ENCODE data around the gene MUC13.

Gene MUC13

DNA sequence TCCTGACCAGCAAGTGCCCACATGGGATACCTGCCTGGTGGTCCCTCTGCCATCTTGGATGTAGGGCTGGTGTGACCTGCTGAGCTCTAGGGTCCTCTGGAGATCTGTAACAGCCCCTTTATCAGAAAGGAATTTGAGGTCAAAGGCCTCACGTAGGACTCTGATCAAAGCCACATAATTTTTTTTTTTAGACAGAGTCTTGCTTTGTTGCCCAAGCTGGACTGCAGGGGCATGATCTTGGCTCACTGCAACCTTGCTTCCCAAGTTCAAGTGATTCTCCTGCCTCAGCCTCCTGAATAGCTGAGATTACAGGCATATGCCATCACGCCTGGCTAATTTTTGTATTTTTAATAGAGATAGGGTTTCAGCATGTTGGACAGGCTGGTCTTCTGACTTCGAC lies 56.9 kb downstream of the MUC13 start:
- Mint-ChIP-seq H3K4me3 (no peak overlapping the region), H3K9me3 (no peaks in the 10 kb centered on the region), H3K27ac (no peak overlapping the region), H3K4me1 (peaks cover 10% of the 10 kb centered on the region), H3K36me3 (no peaks in the 10 kb centered on the region), H3K27me3 (peaks cover 2% of the 10 kb centered on the region)

DNA sequence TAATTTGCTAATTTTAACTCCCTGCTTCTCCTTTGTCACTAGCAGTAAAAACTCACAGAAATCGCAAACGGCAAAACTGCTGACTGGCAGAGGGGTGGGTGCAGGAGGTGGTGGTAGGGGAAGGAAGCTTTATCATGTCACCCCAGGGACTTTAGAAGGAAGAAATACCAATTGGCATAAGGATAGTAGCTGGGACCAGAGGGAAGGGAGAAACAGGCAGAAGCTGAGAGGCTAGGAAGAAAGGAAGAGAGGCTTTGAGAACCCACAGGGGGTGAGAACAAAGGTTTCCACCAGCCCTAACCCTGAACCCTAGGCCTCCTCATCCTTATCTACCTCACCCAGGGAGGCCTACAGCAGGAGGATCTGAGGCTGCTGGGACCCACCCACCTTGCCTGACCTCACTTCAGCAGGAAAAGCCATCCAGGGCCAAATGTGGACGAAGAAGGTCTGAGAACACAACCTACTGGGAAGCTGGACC lies 58.1 kb downstream of the MUC13 start:
- H3K27ac Mint-ChIP-seq: no peak overlapping the region
- no peaks in the 10 kb centered on the region for H3K36me3 Mint-ChIP-seq
- peaks cover 5% of the 10 kb centered on the region for H3K27me3 Mint-ChIP-seq
- peaks cover 10% of the 10 kb centered on the region for H3K4me1 Mint-ChIP-seq
- no peak overlapping the region for H3K4me3 Mint-ChIP-seq
- H3K9me3 Mint-ChIP-seq: no peaks in the 10 kb centered on the region

DNA sequence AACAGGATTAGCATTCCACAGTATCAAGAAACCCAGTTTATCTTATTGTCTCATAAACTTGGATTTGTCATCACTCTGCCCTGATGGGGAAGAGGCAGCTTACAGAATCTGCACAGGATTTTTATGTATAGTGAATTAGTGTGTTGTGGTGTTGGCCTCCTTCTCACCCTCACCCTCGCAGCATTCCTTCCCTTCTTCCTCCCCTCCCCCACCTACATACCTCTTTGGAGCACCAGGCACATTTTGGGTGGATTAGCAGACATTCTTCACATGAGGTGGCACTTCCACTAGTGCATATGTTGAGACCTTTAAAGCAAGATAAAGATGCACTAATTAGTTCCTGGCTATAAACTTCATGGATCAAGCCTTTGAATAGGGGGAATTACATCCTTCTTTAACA lies 61.3 kb downstream of the MUC13 start:
- Mint-ChIP-seq H3K9me3 (no peaks in the 10 kb centered on the region), H3K27me3 (peaks cover 6% of the 10 kb centered on the region), H3K36me3 (no peaks in the 10 kb centered on the region), H3K4me1 (no peaks in the 10 kb centered on the region), H3K27ac (no peak overlapping the region), H3K4me3 (no peak overlapping the region)

DNA sequence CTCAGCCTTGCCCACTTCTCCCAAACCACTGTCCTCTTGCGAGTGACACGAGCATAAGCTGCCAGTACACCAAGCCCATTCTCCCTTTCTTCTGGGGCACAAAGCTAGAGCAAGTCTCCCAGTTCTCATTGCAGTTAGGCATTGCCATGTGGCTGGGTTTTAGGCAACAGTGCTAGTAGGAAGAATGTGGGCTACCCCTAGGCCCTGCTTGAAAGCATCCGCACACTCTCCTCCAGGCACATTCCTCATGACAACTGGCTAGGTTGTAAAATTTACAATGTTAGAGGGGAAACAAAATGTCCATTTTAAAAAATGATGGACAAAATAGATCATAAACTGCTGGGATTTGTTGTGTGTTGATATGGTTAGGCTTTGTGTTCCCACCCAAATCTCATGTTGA lies 67.0 kb downstream of the MUC13 start:
- H3K4me1 Mint-ChIP-seq: no peaks in the 10 kb centered on the region
- no peak overlapping the region for H3K4me3 Mint-ChIP-seq
- no peaks in the 10 kb centered on the region for H3K9me3 Mint-ChIP-seq
- no peaks in the 10 kb centered on the region for H3K36me3 Mint-ChIP-seq
- H3K27ac Mint-ChIP-seq: no peak overlapping the region
- peaks cover 4% of the 10 kb centered on the region for H3K27me3 Mint-ChIP-seq

DNA sequence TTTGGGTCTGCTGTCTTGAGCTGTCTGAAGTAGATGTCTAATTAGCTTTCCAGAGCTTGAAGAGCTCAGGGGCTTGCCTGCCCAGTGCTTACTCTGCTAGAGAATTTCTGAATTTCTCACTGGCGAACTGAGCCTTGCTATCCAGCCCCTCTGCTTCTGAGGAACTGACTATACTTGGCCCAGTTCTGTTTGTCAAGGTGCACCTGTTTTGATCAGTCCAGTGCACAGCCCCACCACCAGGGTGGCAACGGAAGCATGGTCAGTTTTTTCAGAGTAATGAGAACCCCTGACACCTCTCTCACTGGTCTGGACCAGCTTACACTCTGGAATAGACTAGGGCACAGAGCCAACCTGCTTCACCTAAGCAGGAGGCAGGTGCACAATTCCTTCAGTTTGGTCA lies 72.5 kb downstream of the MUC13 start:
- no peak overlapping the region for H3K4me3 Mint-ChIP-seq
- H3K9me3 Mint-ChIP-seq: no peaks in the 10 kb centered on the region
- no peaks in the 10 kb centered on the region for H3K36me3 Mint-ChIP-seq
- H3K27ac Mint-ChIP-seq: no peak overlapping the region
- H3K27me3 Mint-ChIP-seq: no peaks in the 10 kb centered on the region
- no peaks in the 10 kb centered on the region for H3K4me1 Mint-ChIP-seq

DNA sequence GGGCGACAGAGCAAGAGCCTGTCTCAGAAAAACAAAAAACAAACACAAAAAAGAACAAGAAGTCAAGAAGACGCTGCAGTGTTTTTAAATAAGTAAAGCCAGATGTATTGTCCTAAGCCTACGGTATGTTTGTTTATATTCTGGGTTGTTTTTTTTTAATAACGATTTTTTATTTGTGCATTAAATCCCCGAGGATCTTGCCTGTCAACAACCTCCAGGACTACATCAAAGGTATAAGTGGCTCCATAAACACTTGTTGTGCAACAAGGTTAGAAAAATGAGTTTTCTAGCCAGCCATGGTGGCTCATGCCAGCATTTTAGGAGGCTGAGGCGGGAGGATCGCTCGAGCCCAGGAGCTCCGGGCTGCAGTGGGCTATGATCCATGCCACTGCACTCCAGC lies 73.5 kb downstream of the MUC13 start:
- no peak overlapping the region for H3K27ac Mint-ChIP-seq
- H3K9me3 Mint-ChIP-seq: no peaks in the 10 kb centered on the region
- H3K4me3 Mint-ChIP-seq: no peak overlapping the region
- no peaks in the 10 kb centered on the region for H3K4me1 Mint-ChIP-seq
- H3K36me3 Mint-ChIP-seq: no peaks in the 10 kb centered on the region
- no peaks in the 10 kb centered on the region for H3K27me3 Mint-ChIP-seq

DNA sequence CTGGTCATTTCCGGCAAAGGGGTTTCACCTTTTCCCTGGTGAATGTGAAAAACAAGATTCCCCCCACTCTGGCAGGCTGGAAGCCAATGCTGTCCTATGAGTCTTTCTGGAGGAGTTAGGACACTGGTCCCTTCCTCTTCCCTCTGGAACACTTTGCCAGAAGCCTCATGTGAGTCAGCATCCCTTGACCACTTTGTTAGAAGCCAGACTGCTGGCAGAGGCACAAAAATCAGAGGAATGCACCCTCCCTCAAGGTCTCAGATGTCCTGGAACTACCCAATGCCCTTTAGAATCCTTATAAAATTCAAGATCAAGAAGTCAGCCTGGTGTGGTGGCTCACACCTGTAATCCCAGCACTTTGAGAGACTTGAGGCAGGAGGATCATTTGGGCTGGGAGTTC lies 74.0 kb downstream of the MUC13 start:
- H3K27ac Mint-ChIP-seq: no peak overlapping the region
- H3K27me3 Mint-ChIP-seq: peaks cover 2% of the 10 kb centered on the region

DNA sequence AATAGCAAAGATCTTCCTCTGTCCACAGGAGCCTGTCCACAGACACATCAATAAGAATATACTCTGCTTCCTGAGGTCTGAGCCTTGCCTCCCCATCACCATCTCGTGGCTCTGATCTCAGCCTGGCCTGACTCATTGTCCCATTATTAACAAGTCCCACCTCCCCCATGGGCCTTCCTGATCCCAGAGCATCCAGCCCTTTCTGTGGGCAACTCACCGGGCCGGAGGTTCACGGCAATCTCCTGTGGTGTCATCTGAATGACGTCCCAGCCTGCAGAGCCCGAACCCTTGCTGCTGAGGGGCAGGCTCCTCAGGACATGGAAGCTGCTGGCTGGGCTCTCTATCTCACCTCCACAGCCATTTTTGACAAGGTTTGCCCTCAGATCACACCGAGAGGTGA lies 75.5 kb downstream of the MUC13 start:
- Mint-ChIP-seq H3K27ac (no peak overlapping the region), H3K4me3 (no peak overlapping the region), H3K9me3 (no peaks in the 10 kb centered on the region), H3K36me3 (no peaks in the 10 kb centered on the region), H3K4me1 (no peaks in the 10 kb centered on the region), H3K27me3 (peaks cover 2% of the 10 kb centered on the region)

More for the DNA sequence above, 74.0 kb downstream of the MUC13 start:
- Mint-ChIP-seq H3K9me3 (no peaks in the 10 kb centered on the region), H3K4me3 (no peak overlapping the region), H3K4me1 (no peaks in the 10 kb centered on the region), H3K36me3 (no peaks in the 10 kb centered on the region)

DNA sequence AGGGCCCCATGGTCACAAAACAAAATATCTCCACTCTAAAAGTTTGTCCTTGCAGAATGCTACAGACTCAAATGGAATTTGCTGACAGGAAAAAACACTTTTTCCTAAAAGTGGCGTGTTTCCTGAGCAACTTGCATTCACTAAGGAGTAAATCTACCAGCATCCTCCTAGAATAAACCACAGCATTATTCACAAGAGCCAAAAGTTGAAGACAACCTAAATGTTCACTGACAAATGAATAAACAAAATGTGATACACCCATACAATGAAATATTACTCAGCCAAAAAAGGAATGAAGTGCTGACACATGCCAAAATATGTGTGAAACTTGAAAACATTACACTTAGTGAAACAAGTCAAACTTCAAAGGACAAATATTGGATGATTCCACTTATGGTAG lies 76.3 kb downstream of the MUC13 start:
- Mint-ChIP-seq H3K9me3 (no peaks in the 10 kb centered on the region), H3K27ac (no peak overlapping the region), H3K36me3 (no peaks in the 10 kb centered on the region), H3K27me3 (peaks cover 2% of the 10 kb centered on the region), H3K4me1 (no peaks in the 10 kb centered on the region), H3K4me3 (no peak overlapping the region)

DNA sequence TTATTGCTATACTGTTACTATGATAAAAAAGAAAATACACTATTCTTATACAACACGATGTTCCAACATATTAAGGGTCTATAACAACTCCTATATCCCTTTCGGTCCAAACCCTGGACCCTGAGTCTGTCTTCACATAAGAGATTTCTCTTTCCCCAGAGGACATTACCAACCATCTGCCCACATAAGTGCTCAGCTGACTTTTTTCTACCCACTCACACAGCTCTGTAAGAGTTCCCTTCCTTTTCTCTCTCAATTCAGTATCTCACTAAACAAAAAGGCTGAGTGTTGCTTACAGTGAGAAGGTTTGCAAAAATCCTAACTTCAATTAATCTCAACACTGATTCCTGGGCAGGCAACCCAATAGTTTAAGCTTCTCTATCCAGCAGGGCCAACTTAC lies 77.9 kb downstream of the MUC13 start:
- no peaks in the 10 kb centered on the region for H3K36me3 Mint-ChIP-seq
- H3K4me3 Mint-ChIP-seq: no peak overlapping the region
- no peak overlapping the region for H3K27ac Mint-ChIP-seq
- H3K27me3 Mint-ChIP-seq: peaks cover 2% of the 10 kb centered on the region
- no peaks in the 10 kb centered on the region for H3K9me3 Mint-ChIP-seq
- no peaks in the 10 kb centered on the region for H3K4me1 Mint-ChIP-seq

All from activated naive CD4-positive, alpha-beta T cell treated with anti-CD3 and anti-CD28 coated beads, Interleukin-2, amount 50 U/mL, for 24 hours (primary cell).